Chondrocyte (in vitro differentiated cells): ENCODE data around the gene KREMEN2. TPM values are rescaled to one million over a fixed set of nuclear protein-coding genes. Genes with fewer than 3 reads are reported as not detected.

Source experiments
- DNase-seq: peaks from one replicate; pipeline ENCODE4 v3.0.0; 2021; ENCODE audit warnings: mixed read lengths, low spot score
- H3K27ac Mint-ChIP-seq: one replicate; pipeline ENCODE4 v1.8.0; 2021; ENCODE audit warnings: mild to moderate bottlenecking, moderate library complexity, mixed read lengths; ENCODE audit not compliant: unreplicated experiment
- H3K27me3 Mint-ChIP-seq: 2 replicates; pipeline ENCODE4 v1.8.0; 2021; ENCODE audit warnings: low read depth, mixed read lengths
- H3K36me3 Mint-ChIP-seq: 2 replicates; pipeline ENCODE4 v1.8.0; 2021; ENCODE audit warnings: low read depth, mixed read lengths
- H3K4me1 Mint-ChIP-seq: 2 replicates; pipeline ENCODE4 v1.8.0; 2021; ENCODE audit warnings: low read depth, mild to moderate bottlenecking, mixed read lengths
- H3K4me3 Mint-ChIP-seq: one replicate; pipeline ENCODE4 v1.8.0; 2021; ENCODE audit warnings: mild to moderate bottlenecking, moderate library complexity, mixed read lengths; ENCODE audit not compliant: unreplicated experiment
- H3K9me3 Mint-ChIP-seq: 2 replicates; pipeline ENCODE4 v1.8.0; 2021; ENCODE audit warnings: low read depth, mixed read lengths
- CTCF ChIP-seq: fragments of 200-600 bp; sonication (generic); IDR thresholded peaks from 2 replicates; pipeline ENCODE4 v1.5.0; 2021; ENCODE audit warnings: antibody characterized with exemption, mild to moderate bottlenecking, moderate library complexity
- total RNA-seq: library from RNA; stranded (reverse); gene quantifications from 3 replicates; pipeline ENCODE4 v1.2.1, GENCODE V29; 2021

KREMEN2 gene
- total RNA-seq, 1 donor from 2014 or later, result not detected

GRCh38 chr16:2934450-2934849 is 29.6 kb upstream of the KREMEN2 start:
- H3K4me3 Mint-ChIP-seq, result no peak overlapping the region
- H3K27ac Mint-ChIP-seq, result no peak overlapping the region
- no peaks in the 10 kb centered on the region for H3K27me3 Mint-ChIP-seq
- no peaks in the 10 kb centered on the region for H3K9me3 Mint-ChIP-seq
- peaks cover 18% of the 10 kb centered on the region for H3K36me3 Mint-ChIP-seq
- TF ChIP-seq CTCF, result no peak
- DNase-seq, result no peak
- no peaks in the 10 kb centered on the region for H3K4me1 Mint-ChIP-seq

GRCh38 chr16:2936436-2937011 is 27.6 kb upstream of the KREMEN2 start:
- TF ChIP-seq CTCF, result no peak
- H3K4me3 Mint-ChIP-seq, result no peak overlapping the region
- no peak for DNase-seq
- H3K36me3 Mint-ChIP-seq, result peaks cover 32% of the 10 kb centered on the region
- H3K27ac Mint-ChIP-seq, result no peak overlapping the region
- no peaks in the 10 kb centered on the region for H3K27me3 Mint-ChIP-seq
- no peaks in the 10 kb centered on the region for H3K4me1 Mint-ChIP-seq
- no peaks in the 10 kb centered on the region for H3K9me3 Mint-ChIP-seq

- DNase-seq, result no peak
- TF ChIP-seq CTCF, result no peak
Observed at GRCh38 chr16:2937170-2937569, 26.9 kb upstream of the KREMEN2 start.

GRCh38 chr16:2938206-2938605 is 25.9 kb upstream of the KREMEN2 start:
- no peak for DNase-seq

More at GRCh38 chr16:2937170-2937569, 26.9 kb upstream of the KREMEN2 start:
- Mint-ChIP-seq H3K4me3 (no peak overlapping the region), H3K9me3 (no peaks in the 10 kb centered on the region), H3K27me3 (no peaks in the 10 kb centered on the region), H3K4me1 (no peaks in the 10 kb centered on the region), H3K36me3 (peaks cover 34% of the 10 kb centered on the region), H3K27ac (no peak overlapping the region)

GRCh38 chr16:2939968-2940367 is 24.1 kb upstream of the KREMEN2 start:
- TF ChIP-seq CTCF, result no peak
- DNase-seq, result no peak

More at GRCh38 chr16:2938206-2938605, 25.9 kb upstream of the KREMEN2 start:
- no peaks in the 10 kb centered on the region for H3K27me3 Mint-ChIP-seq
- H3K36me3 Mint-ChIP-seq, result peaks cover 37% of the 10 kb centered on the region
- no peak overlapping the region for H3K4me3 Mint-ChIP-seq
- TF ChIP-seq CTCF, result no peak
- no peaks in the 10 kb centered on the region for H3K4me1 Mint-ChIP-seq
- no peak overlapping the region for H3K27ac Mint-ChIP-seq
- H3K9me3 Mint-ChIP-seq, result no peaks in the 10 kb centered on the region

More at GRCh38 chr16:2939968-2940367, 24.1 kb upstream of the KREMEN2 start:
- H3K27ac Mint-ChIP-seq, result no peak overlapping the region
- no peaks in the 10 kb centered on the region for H3K9me3 Mint-ChIP-seq
- no peaks in the 10 kb centered on the region for H3K4me1 Mint-ChIP-seq
- no peaks in the 10 kb centered on the region for H3K27me3 Mint-ChIP-seq
- peaks cover 34% of the 10 kb centered on the region for H3K36me3 Mint-ChIP-seq
- H3K4me3 Mint-ChIP-seq, result no peak overlapping the region
